Activated CD4-positive, alpha-beta T cell treated with anti-CD3 and anti-CD28 coated beads, Interleukin-2, Interleukin-4, amounts not matched to agents 100 ng/mL and 50 ng/mL, durations not matched to agents 16 hours and 8 hours (primary cell): ENCODE data around the gene TRABD.

ENCODE experiments used
- DNase-seq: peaks from one replicate; pipeline ENCODE4 v3.0.0-alpha.2; 2020; ENCODE audit warnings: low spot score

The TRABD gene

GRCh38 chr22:50186761-50187523 lies 1.2 kb downstream of the TRABD start:
- DNase-seq = no peak

GRCh38 chr22:50188356-50188755 lies 2.6 kb downstream of the TRABD start:
- DNase-seq = no peak

GRCh38 chr22:50189184-50189848 lies 3.6 kb downstream of the TRABD start:
- DNase-seq = no peak

- no peak for DNase-seq
These were observed 4.1 kb downstream of the TRABD start for GRCh38 chr22:50189849-50190181.

GRCh38 chr22:50190182-50190940 lies 4.6 kb downstream of the TRABD start:
- DNase-seq = peak; percentile 84

GRCh38 chr22:50190941-50191741 lies 5.4 kb downstream of the TRABD start:
- peak; percentile 70 for DNase-seq

GRCh38 chr22:50192436-50193204 lies 6.9 kb downstream of the TRABD start:
- no peak for DNase-seq

GRCh38 chr22:50193621-50194020 lies 7.9 kb downstream of the TRABD start:
- no peak for DNase-seq

- no peak for DNase-seq
These were observed 8.5 kb downstream of the TRABD start for GRCh38 chr22:50194037-50194805.

GRCh38 chr22:50196256-50196655 lies 10.5 kb downstream of the TRABD start:
- no peak for DNase-seq

- no peak for DNase-seq
These were observed 11.5 kb downstream of the TRABD start for GRCh38 chr22:50197000-50197800.

- no peak for DNase-seq
These were observed 12.3 kb downstream of the TRABD start for GRCh38 chr22:50197856-50198623.

GRCh38 chr22:50198624-50199017 lies 12.9 kb downstream of the TRABD start:
- no peak for DNase-seq

GRCh38 chr22:50199251-50199721 lies 13.6 kb downstream of the TRABD start:
- no peak for DNase-seq

- DNase-seq = no peak
These were observed 14.2 kb downstream of the TRABD start for GRCh38 chr22:50199829-50200460.

- DNase-seq = peak; percentile 91
These were observed 14.9 kb downstream of the TRABD start, which contains the start of gene SELENOO for GRCh38 chr22:50200461-50201190. Gene SELENOO (plus strand): TSS chr22:50201011. CDS start chr22:50201037, 26 bp downstream.
